ENCODE data around the gene SIAH3. TPM values are rescaled to one million over a fixed set of nuclear protein-coding genes. Genes with fewer than 3 reads are reported as not detected.
"Not testable (repeated sequence)": the region's sequence is repeated elsewhere in the genome, so short reads cannot be mapped to it uniquely, and the experiment has no call there.

SIAH3 gene
- total and polyA plus RNA-seq, 4 donors = 3.5 to 15.1 (median 12.4) TPM

GRCh38 chr13:45756498-45756897 lies 95.1 kb downstream of the SIAH3 start:
- H3K9me3 ChIP-seq (ENCODE audit: control insufficient read depth, insufficient read depth, low read length); H3K4me3 ChIP-seq (ENCODE audit: low read depth, low read length); DNase-seq (ENCODE audit: low read depth in 4 of 6, low spot score in 6 of 6); H3K27ac ChIP-seq (ENCODE audit: low read depth, low read length); H3K36me3 ChIP-seq (ENCODE audit: control insufficient read depth, insufficient read depth, low read length); H3K4me1 ChIP-seq (ENCODE audit: control insufficient read depth, insufficient read depth, low read length); H3K27me3 ChIP-seq (ENCODE audit: control insufficient read depth, insufficient read depth, low read length): not testable (repeated sequence)
- no CpG with 5 or more reads among the region's 1 CpG for WGBS (ENCODE audit: insufficient coverage)

- Histone ChIP-seq H3K27ac (ENCODE audit: low read depth, low read length) (no peak overlapping the region), H3K36me3 (ENCODE audit: control insufficient read depth, insufficient read depth, low read length) (no peaks in the 10 kb centered on the region), H3K9me3 (ENCODE audit: control insufficient read depth, insufficient read depth, low read length) (no peaks in the 10 kb centered on the region), H3K4me3 (ENCODE audit: low read depth, low read length) (no peak overlapping the region), H3K27me3 (ENCODE audit: control insufficient read depth, insufficient read depth, low read length) (no peaks in the 10 kb centered on the region), H3K4me1 (ENCODE audit: control insufficient read depth, insufficient read depth, low read length) (peaks cover 6% of the 10 kb centered on the region)
- WGBS (ENCODE audit: insufficient coverage) = no CpG with 5 or more reads among the region's 1 CpG
- DNase-seq (ENCODE audit: low read depth in 4 of 6, low spot score in 6 of 6) = no peak
These were observed 99.0 kb downstream of the SIAH3 start for GRCh38 chr13:45752510-45752909.

GRCh38 chr13:45751885-45752284 lies 99.7 kb downstream of the SIAH3 start:
- Histone ChIP-seq H3K4me1 (ENCODE audit: control insufficient read depth, insufficient read depth, low read length) (peaks cover 6% of the 10 kb centered on the region), H3K4me3 (ENCODE audit: low read depth, low read length) (no peak overlapping the region)
- DNase-seq (ENCODE audit: low read depth in 4 of 6, low spot score in 6 of 6) = no peak

GRCh38 chr13:45750566-45750965 lies 101.0 kb downstream of the SIAH3 start:
- no peaks in the 10 kb centered on the region for H3K36me3 ChIP-seq (ENCODE audit: control insufficient read depth, insufficient read depth, low read length)
- no peak overlapping the region for H3K4me3 ChIP-seq (ENCODE audit: low read depth, low read length)
- H3K4me1 ChIP-seq (ENCODE audit: control insufficient read depth, insufficient read depth, low read length) = peaks cover 6% of the 10 kb centered on the region
- no peak for DNase-seq (ENCODE audit: low read depth in 4 of 6, low spot score in 6 of 6)
- H3K27me3 ChIP-seq (ENCODE audit: control insufficient read depth, insufficient read depth, low read length) = no peaks in the 10 kb centered on the region
- H3K9me3 ChIP-seq (ENCODE audit: control insufficient read depth, insufficient read depth, low read length) = no peaks in the 10 kb centered on the region
- H3K27ac ChIP-seq (ENCODE audit: low read depth, low read length) = no peak overlapping the region
- 100% methylated on average over 1 of the region's 3 CpGs for WGBS (ENCODE audit: insufficient coverage)

More at GRCh38 chr13:45751885-45752284, 99.7 kb downstream of the SIAH3 start:
- Histone ChIP-seq H3K36me3 (ENCODE audit: control insufficient read depth, insufficient read depth, low read length) (no peaks in the 10 kb centered on the region), H3K27ac (ENCODE audit: low read depth, low read length) (no peak overlapping the region), H3K9me3 (ENCODE audit: control insufficient read depth, insufficient read depth, low read length) (no peaks in the 10 kb centered on the region), H3K27me3 (ENCODE audit: control insufficient read depth, insufficient read depth, low read length) (no peaks in the 10 kb centered on the region)

- Histone ChIP-seq H3K4me1 (ENCODE audit: control insufficient read depth, insufficient read depth, low read length) (peaks cover 6% of the 10 kb centered on the region), H3K4me3 (ENCODE audit: low read depth, low read length) (no peak overlapping the region), H3K36me3 (ENCODE audit: control insufficient read depth, insufficient read depth, low read length) (no peaks in the 10 kb centered on the region), H3K27me3 (ENCODE audit: control insufficient read depth, insufficient read depth, low read length) (no peaks in the 10 kb centered on the region), H3K9me3 (ENCODE audit: control insufficient read depth, insufficient read depth, low read length) (no peaks in the 10 kb centered on the region), H3K27ac (ENCODE audit: low read depth, low read length) (no peak overlapping the region)
- peak in 2 of 6 donors; percentile 16 to 90 for DNase-seq (ENCODE audit: low read depth in 4 of 6, low spot score in 6 of 6)
- WGBS (ENCODE audit: insufficient coverage) = 75% methylated on average over 7 of the region's 13 CpGs
These were observed 102.4 kb downstream of the SIAH3 start for GRCh38 chr13:45748941-45749759.

- Histone ChIP-seq H3K27me3 (ENCODE audit: control insufficient read depth, insufficient read depth, low read length) (no peaks in the 10 kb centered on the region), H3K36me3 (ENCODE audit: control insufficient read depth, insufficient read depth, low read length) (no peaks in the 10 kb centered on the region), H3K9me3 (ENCODE audit: control insufficient read depth, insufficient read depth, low read length) (no peaks in the 10 kb centered on the region), H3K27ac (ENCODE audit: low read depth, low read length) (no peak overlapping the region), H3K4me3 (ENCODE audit: low read depth, low read length) (no peak overlapping the region), H3K4me1 (ENCODE audit: control insufficient read depth, insufficient read depth, low read length) (peaks cover 6% of the 10 kb centered on the region)
- DNase-seq (ENCODE audit: low read depth in 4 of 6, low spot score in 6 of 6) = no peak
- 70% methylated on average over 2 of the region's 2 CpGs for WGBS (ENCODE audit: insufficient coverage)
These were observed 104.5 kb downstream of the SIAH3 start for GRCh38 chr13:45747071-45747470.

GRCh38 chr13:45744979-45745378 lies 106.6 kb downstream of the SIAH3 start:
- peaks cover 6% of the 10 kb centered on the region for H3K4me1 ChIP-seq (ENCODE audit: control insufficient read depth, insufficient read depth, low read length)
- H3K27me3 ChIP-seq (ENCODE audit: control insufficient read depth, insufficient read depth, low read length) = no peaks in the 10 kb centered on the region
- H3K36me3 ChIP-seq (ENCODE audit: control insufficient read depth, insufficient read depth, low read length) = no peaks in the 10 kb centered on the region
- H3K4me3 ChIP-seq (ENCODE audit: low read depth, low read length) = no peak overlapping the region
- WGBS (ENCODE audit: insufficient coverage) = 67% methylated on average over 1 of the region's 3 CpGs
- no peak overlapping the region for H3K27ac ChIP-seq (ENCODE audit: low read depth, low read length)
- no peaks in the 10 kb centered on the region for H3K9me3 ChIP-seq (ENCODE audit: control insufficient read depth, insufficient read depth, low read length)
- no peak for DNase-seq (ENCODE audit: low read depth in 4 of 6, low spot score in 6 of 6)

GRCh38 chr13:45742985-45743384 lies 108.6 kb downstream of the SIAH3 start:
- no peak overlapping the region for H3K4me3 ChIP-seq (ENCODE audit: low read depth, low read length)
- no peaks in the 10 kb centered on the region for H3K9me3 ChIP-seq (ENCODE audit: control insufficient read depth, insufficient read depth, low read length)
- H3K36me3 ChIP-seq (ENCODE audit: control insufficient read depth, insufficient read depth, low read length) = no peaks in the 10 kb centered on the region
- H3K27ac ChIP-seq (ENCODE audit: low read depth, low read length) = no peak overlapping the region
- 96% methylated on average over 5 of the region's 5 CpGs for WGBS (ENCODE audit: insufficient coverage)
- H3K27me3 ChIP-seq (ENCODE audit: control insufficient read depth, insufficient read depth, low read length) = no peaks in the 10 kb centered on the region
- H3K4me1 ChIP-seq (ENCODE audit: control insufficient read depth, insufficient read depth, low read length) = no peaks in the 10 kb centered on the region
- DNase-seq (ENCODE audit: low read depth in 4 of 6, low spot score in 6 of 6) = no peak

GRCh38 chr13:45737571-45738017 lies 114.0 kb downstream of the SIAH3 start:
- DNase-seq (ENCODE audit: low read depth in 4 of 6, low spot score in 6 of 6) = no peak
- 74% methylated on average over 2 of the region's 2 CpGs for WGBS (ENCODE audit: insufficient coverage)
- no peaks in the 10 kb centered on the region for H3K36me3 ChIP-seq (ENCODE audit: control insufficient read depth, insufficient read depth, low read length)

GRCh38 chr13:45733361-45733760 lies 118.2 kb downstream of the SIAH3 start:
- H3K36me3 ChIP-seq (ENCODE audit: control insufficient read depth, insufficient read depth, low read length) = no peaks in the 10 kb centered on the region
- no peaks in the 10 kb centered on the region for H3K4me1 ChIP-seq (ENCODE audit: control insufficient read depth, insufficient read depth, low read length)
- DNase-seq (ENCODE audit: low read depth in 4 of 6, low spot score in 6 of 6) = peak in 1 of 6 donors; percentile 61
- no peaks in the 10 kb centered on the region for H3K27me3 ChIP-seq (ENCODE audit: control insufficient read depth, insufficient read depth, low read length)
- no peak overlapping the region for H3K27ac ChIP-seq (ENCODE audit: low read depth, low read length)
- no CpG with 5 or more reads among the region's 5 CpGs for WGBS (ENCODE audit: insufficient coverage)
- H3K9me3 ChIP-seq (ENCODE audit: control insufficient read depth, insufficient read depth, low read length) = no peaks in the 10 kb centered on the region
- H3K4me3 ChIP-seq (ENCODE audit: low read depth, low read length) = no peak overlapping the region

More at GRCh38 chr13:45737571-45738017, 114.0 kb downstream of the SIAH3 start:
- H3K27ac ChIP-seq (ENCODE audit: low read depth, low read length) = no peak overlapping the region
- no peak overlapping the region for H3K4me3 ChIP-seq (ENCODE audit: low read depth, low read length)
- H3K9me3 ChIP-seq (ENCODE audit: control insufficient read depth, insufficient read depth, low read length) = no peaks in the 10 kb centered on the region
- no peaks in the 10 kb centered on the region for H3K4me1 ChIP-seq (ENCODE audit: control insufficient read depth, insufficient read depth, low read length)
- no peaks in the 10 kb centered on the region for H3K27me3 ChIP-seq (ENCODE audit: control insufficient read depth, insufficient read depth, low read length)

Data from spinal cord (tissue), 10 donors.